Spleen (tissue), 11 donors: Measurements from ENCODE around the gene KCNJ18. TPM values are rescaled to one million over a fixed set of nuclear protein-coding genes. Genes with fewer than 3 reads are reported as not detected.
"Not testable (repeated sequence)": the region's sequence is repeated elsewhere in the genome, so short reads cannot be mapped to it uniquely, and the experiment has no call there.

Source experiments
- DNase-seq: peaks from one replicate; pipeline ENCODE4 v3.0.0-alpha.2; 2020
- H3K27ac ChIP-seq, 8 donors: fragments of 200-600 bp; sonication (generic) in 7 of 8; 1 replicate in 4 of 8; 2 replicates in 4 of 8; pipeline versions ENCODE4 v1.5.0 to v1.8.0; 2016 to 2021; ENCODE audit warnings: inconsistent platforms in 4 of 8, mild to moderate bottlenecking in 4 of 8, moderate library complexity in 1 of 8
- H3K27me3 ChIP-seq, 7 donors: fragments of 200-600 bp; sonication (generic) in 6 of 7; replicated peaks in 1 of 7; 1 replicate in 4 of 7; 2 replicates in 3 of 7; pipeline versions ENCODE4 v1.5.0 to v1.8.0; 2016 to 2021; ENCODE audit warnings: inconsistent platforms in 3 of 7, mild to moderate bottlenecking in 1 of 7
- H3K36me3 ChIP-seq, 6 donors: fragments of 200-600 bp; sonication (generic) in 5 of 6; 1 replicate in 4 of 6; 2 replicates in 2 of 6; pipeline versions ENCODE4 v1.5.0 to v1.8.0; 2016 to 2021; ENCODE audit warnings: inconsistent platforms in 2 of 6
- H3K4me1 ChIP-seq, 6 donors: fragments of 200-600 bp; sonication (generic) in 5 of 6; 1 replicate in 3 of 6; 2 replicates in 3 of 6; pipeline versions ENCODE4 v1.5.0 to v1.8.0; 2016 to 2021; ENCODE audit warnings: inconsistent platforms in 3 of 6
- H3K4me3 ChIP-seq, 8 donors: fragments of 200-600 bp; sonication (generic) in 7 of 8; 1 replicate in 4 of 8; 2 replicates in 4 of 8; pipeline versions ENCODE4 v1.5.0 to v1.8.0; 2016 to 2021; ENCODE audit warnings: inconsistent platforms in 4 of 8, mild to moderate bottlenecking in 4 of 8, moderate library complexity in 2 of 8
- H3K9me3 ChIP-seq, 8 donors: fragments of 200-600 bp; sonication (generic) in 7 of 8; 1 replicate in 4 of 8; 2 replicates in 4 of 8; pipeline versions ENCODE4 v1.5.0 to v1.8.0; 2016 to 2021; ENCODE audit warnings: inconsistent platforms in 4 of 8
- WGBS, 5 donors: extraction: QIAGEN DNeasy Blood & Tissue Kit in 3 of 5; methylation state at CpG; one replicate each; pipeline versions ENCODE4 v1.1.5 to v1.1.7; 2013 to 2018; 5-methylcytosine and 5-hydroxymethylcytosine counted together
- intact Hi-C: fragments of 100-400 bp; cut with DNase I; formaldehyde crosslinking; loops from one replicate; pipeline ENCODE4 v1.15.0; 2023; ENCODE audit warnings: low total_unique reads
- polyA plus RNA-seq, 3 donors: library from polyadenylated mRNA; stranded (reverse); fragments of 200-250 nt; gene quantifications; one replicate each; pipeline ENCODE4 v1.2.1, GENCODE V29; 2013
- total RNA-seq, 7 donors: library from RNA; depleted of rRNA in 3 of 7; stranded (reverse); fragments of >200 nt in 3 of 7; fragmentation: NEBNext Ultra II Directional in 4 of 7; extraction: Animal tissue kit (Norgen Biotek cat#: 25700) in 4 of 7; gene quantifications; one replicate each; pipeline versions ENCODE4 v1.1.0 to v1.2.1, GENCODE V29; 2016 to 2021
- TF ChIP-seq, protein P1 (sequence below), 11 experiments: fragments of 200-600 bp in 7 of 11; fragments of 450-650 bp in 4 of 11; sonication (generic) in 4 of 11; IDR thresholded peaks in 8 of 11; conservative IDR thresholded peaks in 3 of 11; 1 replicate in 7 of 11; 2 replicates in 4 of 11; pipeline versions ENCODE4 v1.4.0 to v1.8.0; 2016 to 2021; ENCODE audit warnings: antibody characterized with exemption in 11 of 11, inconsistent platforms in 4 of 11, mild to moderate bottlenecking in 1 of 11
- donor health status: healthy with polysubstance abuse.
- donor health status: DM: no; HTN: no; CAD: no; lungs with moderate emphysema.
- donor health status: DM: no; HTN: no; CAD: no.
- donor health status: Bipolar disorder and iron deficiency.
- donor health status: healthy.
- donor health status: DM: no; HTN: no; CAD: no.
- donor health status: DM: yes; HTN: yes; CAD: no.

Gene KCNJ18
- total and polyA plus RNA-seq, 10 donors: not detected

DNA sequence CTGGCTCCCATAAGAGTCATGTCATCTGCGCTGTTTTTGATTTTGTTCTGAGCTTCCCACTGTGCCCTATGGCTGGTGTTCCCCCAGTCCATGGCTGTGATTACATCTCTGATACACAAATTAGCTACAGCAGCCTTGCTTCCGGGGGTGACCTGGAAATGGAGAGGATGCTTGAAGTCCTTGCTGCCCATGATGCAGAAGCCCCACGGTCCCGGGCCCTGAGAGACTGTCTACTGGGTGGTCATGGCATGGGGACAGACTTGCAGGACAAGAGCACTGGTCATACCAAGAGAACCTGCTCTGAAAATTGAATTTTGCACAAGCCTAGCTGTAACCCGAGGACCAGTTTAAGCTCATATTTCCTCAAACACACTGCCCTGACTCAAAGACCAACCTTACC, 38.8 kb downstream of the KCNJ18 start:
- intact Hi-C loops, H3K9me3 ChIP-seq, DNase-seq, H3K36me3 ChIP-seq, H3K4me3 ChIP-seq, H3K4me1 ChIP-seq, H3K27ac ChIP-seq, H3K27me3 ChIP-seq: not testable (repeated sequence)
- 69 to 83% (median 80%) methylated on average over 5 of the region's 5 CpGs for WGBS, 5 donors

GRCh38 chr17:21733931-21734330, 41.6 kb downstream of the KCNJ18 start:
- 87 to 94% (median 93%) methylated on average over 3 of the region's 3 CpGs for WGBS, 5 donors
- H3K4me1 ChIP-seq, H3K4me3 ChIP-seq, H3K9me3 ChIP-seq, H3K27me3 ChIP-seq, H3K36me3 ChIP-seq, intact Hi-C loops, H3K27ac ChIP-seq, DNase-seq: not testable (repeated sequence)

DNA sequence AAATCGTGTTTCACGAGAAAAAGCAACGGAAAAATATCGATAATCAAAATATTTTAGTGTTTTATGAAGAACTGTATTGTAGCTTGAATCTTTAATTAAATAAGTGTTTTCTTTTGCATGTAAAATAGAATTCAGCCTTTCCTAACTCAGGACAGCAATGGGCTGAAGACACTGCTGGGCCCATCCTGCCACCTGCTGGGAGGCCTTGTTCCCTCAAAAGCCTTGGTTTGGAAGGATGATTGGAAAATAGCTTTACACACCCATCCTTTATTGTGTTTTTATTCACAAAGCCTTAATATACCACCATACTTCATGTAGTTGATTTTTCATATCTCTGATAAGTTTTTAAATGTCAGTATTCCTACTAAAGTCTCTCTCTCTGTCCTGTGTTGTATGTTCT, 43.5 kb downstream of the KCNJ18 start:
- 84 to 94% (median 90%) methylated on average over 4 of the region's 4 CpGs for WGBS, 5 donors
- H3K9me3 ChIP-seq, intact Hi-C loops, H3K36me3 ChIP-seq, H3K27ac ChIP-seq, DNase-seq, H3K4me1 ChIP-seq, H3K27me3 ChIP-seq, H3K4me3 ChIP-seq: not testable (repeated sequence)
- TF ChIP-seq, protein P1, sequence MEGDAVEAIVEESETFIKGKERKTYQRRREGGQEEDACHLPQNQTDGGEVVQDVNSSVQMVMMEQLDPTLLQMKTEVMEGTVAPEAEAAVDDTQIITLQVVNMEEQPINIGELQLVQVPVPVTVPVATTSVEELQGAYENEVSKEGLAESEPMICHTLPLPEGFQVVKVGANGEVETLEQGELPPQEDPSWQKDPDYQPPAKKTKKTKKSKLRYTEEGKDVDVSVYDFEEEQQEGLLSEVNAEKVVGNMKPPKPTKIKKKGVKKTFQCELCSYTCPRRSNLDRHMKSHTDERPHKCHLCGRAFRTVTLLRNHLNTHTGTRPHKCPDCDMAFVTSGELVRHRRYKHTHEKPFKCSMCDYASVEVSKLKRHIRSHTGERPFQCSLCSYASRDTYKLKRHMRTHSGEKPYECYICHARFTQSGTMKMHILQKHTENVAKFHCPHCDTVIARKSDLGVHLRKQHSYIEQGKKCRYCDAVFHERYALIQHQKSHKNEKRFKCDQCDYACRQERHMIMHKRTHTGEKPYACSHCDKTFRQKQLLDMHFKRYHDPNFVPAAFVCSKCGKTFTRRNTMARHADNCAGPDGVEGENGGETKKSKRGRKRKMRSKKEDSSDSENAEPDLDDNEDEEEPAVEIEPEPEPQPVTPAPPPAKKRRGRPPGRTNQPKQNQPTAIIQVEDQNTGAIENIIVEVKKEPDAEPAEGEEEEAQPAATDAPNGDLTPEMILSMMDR (IDR thresholded peaks at IDR 0.05 in 8 of 11, conservative IDR thresholded peaks at IDR 0.05 in 3 of 11): peak in 2 of 11 experiments; percentile 7 to 33

DNA sequence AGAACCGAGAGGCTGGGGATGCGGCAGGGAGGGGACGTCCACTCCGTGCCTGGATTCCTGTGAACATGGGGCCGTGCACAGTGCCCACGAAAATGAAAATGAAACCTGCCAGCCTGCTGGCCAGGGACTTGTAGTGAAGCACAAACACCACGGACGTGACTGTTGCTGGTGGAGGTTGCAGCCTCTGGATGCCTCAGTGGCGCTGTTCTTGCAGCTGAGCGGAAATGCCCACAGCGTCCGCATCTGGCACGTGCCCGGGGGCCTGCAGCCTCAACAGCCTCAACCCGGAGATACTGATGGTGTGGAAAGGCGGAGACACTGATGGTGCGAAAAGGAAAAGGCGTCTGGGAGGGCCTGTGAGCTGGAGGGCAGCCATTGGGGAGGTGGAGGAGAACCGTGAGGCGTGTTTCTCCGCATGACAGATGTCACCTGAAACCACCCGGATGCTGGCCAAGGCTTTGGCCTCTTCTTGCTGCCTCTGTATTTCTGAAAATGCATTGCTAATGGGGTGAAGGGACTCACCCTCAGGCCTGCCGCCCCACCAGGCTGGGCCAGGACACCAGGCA, 44.8 kb downstream of the KCNJ18 start:
- not testable (repeated sequence) for DNase-seq

GRCh38 chr17:21738241-21738640, 45.9 kb downstream of the KCNJ18 start:
- H3K9me3 ChIP-seq, H3K27ac ChIP-seq, H3K36me3 ChIP-seq, DNase-seq, H3K27me3 ChIP-seq, intact Hi-C loops, H3K4me3 ChIP-seq, H3K4me1 ChIP-seq: not testable (repeated sequence)
- WGBS, 5 donors: 43 to 72% (median 68%) methylated on average over 1 to 2 of the region's 4 CpGs; no CpG with 5 or more reads in 1 of the 5 donors

More for the DNA sequence above, 44.8 kb downstream of the KCNJ18 start:
- intact Hi-C loops, H3K4me1 ChIP-seq, H3K27me3 ChIP-seq, H3K9me3 ChIP-seq, H3K36me3 ChIP-seq, H3K27ac ChIP-seq, H3K4me3 ChIP-seq: not testable (repeated sequence)
- 67 to 84% (median 79%) methylated on average over 17 to 22 of the region's 23 CpGs for WGBS, 5 donors

DNA sequence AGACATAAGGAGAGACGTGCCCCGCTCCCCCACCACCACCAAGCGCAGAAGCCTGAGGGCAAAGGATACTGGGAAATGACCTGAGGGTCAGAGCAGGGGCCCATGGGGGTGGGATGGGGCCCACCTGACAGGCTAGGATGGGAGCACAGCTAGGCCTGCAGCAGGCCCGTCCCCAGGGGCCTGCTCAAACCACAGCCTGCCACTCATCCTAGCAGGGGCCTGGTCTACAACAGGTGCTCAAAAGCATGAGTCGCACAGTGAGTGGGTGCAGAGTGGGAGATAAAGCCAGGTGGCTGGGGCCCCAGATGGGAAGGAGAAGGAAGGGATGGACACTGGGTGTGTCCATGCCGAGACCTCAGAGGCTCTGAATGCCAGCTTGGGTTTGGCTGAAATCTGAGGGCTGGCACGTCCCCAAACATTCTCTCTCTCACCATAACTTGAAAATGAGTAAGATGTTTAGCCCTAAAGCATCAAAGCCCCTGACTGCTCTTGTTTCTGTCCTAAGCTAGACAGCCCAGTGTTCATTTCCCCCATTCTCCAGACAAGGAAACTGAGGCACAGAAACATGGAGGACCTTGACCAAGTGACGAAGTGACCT, 46.7 kb downstream of the KCNJ18 start:
- H3K9me3 ChIP-seq, H3K4me1 ChIP-seq, H3K4me3 ChIP-seq, DNase-seq, H3K36me3 ChIP-seq, intact Hi-C loops, H3K27me3 ChIP-seq, H3K27ac ChIP-seq: not testable (repeated sequence)
- WGBS, 5 donors: 53 to 88% (median 75%) methylated on average over 3 to 4 of the region's 8 CpGs

DNA sequence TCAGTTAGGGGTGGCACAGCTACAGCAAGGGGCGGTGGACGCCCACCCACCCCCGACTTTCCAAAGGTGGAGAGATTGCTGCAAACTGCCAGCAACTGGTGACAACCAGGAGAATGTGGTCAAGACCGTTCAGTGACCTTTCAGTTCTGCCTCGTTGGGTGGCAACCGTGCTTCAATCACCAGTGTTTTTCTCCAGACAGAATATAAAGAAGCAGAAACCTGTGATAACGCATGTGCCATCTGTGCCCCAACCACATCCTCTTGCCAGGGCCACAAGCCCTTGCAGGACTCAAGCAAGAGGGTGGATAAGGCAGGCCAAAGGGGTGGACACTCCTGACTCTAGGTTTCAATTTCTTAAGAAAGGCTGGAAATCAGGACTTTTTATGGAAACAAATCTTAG, 47.2 kb downstream of the KCNJ18 start:
- H3K36me3 ChIP-seq, H3K27ac ChIP-seq, DNase-seq, H3K4me1 ChIP-seq, H3K4me3 ChIP-seq, H3K27me3 ChIP-seq, H3K9me3 ChIP-seq, intact Hi-C loops: not testable (repeated sequence)
- WGBS, 5 donors: 55 to 85% (median 73%) methylated on average over 4 of the region's 7 CpGs; no CpG with 5 or more reads in 1 of the 5 donors

GRCh38 chr17:21740836-21741235, 48.5 kb downstream of the KCNJ18 start:
- 61 to 83% (median 66%) methylated on average over 3 to 7 of the region's 7 CpGs for WGBS, 5 donors
- H3K4me1 ChIP-seq, H3K36me3 ChIP-seq, H3K27me3 ChIP-seq, H3K27ac ChIP-seq, H3K9me3 ChIP-seq, DNase-seq, intact Hi-C loops, H3K4me3 ChIP-seq: not testable (repeated sequence)

DNA sequence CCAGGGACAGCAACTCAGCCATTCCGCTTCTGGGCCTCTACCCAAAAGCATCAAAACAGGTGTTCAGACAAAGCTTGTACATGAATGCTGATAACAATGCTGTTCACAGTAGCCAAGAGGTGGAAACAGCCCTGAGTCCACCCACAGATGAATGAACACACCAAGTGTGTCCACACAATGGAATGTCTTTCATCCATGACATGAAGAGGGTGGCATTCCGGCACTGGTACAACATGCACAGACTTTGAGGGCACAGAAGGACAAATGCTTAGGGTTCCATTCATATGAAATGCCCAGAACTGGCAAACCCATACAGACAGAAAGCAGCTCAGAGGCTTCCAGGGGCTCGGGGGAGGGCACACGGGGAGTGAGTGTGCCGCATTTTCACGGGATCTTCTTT, 49.2 kb downstream of the KCNJ18 start:
- H3K4me1 ChIP-seq, H3K9me3 ChIP-seq, H3K27me3 ChIP-seq, DNase-seq, H3K27ac ChIP-seq, H3K4me3 ChIP-seq, intact Hi-C loops, H3K36me3 ChIP-seq: not testable (repeated sequence)
- no CpG with 5 or more reads among the region's 6 CpGs for WGBS, 5 donors
